Muscle of leg (tissue), 11 donors: ENCODE data around the gene SLC25A10. TPM values are rescaled to one million over a fixed set of nuclear protein-coding genes. Genes with fewer than 3 reads are reported as not detected.

Experiments
- DNase-seq: peaks from one replicate; pipeline ENCODE4 v3.0.0; 2013
- H3K27ac ChIP-seq: one replicate; pipeline ENCODE4 v1.5.1; 2013; ENCODE audit warnings: mild to moderate bottlenecking, low read length, control low read depth
- H3K27me3 ChIP-seq: one replicate; pipeline ENCODE4 v1.6.1; 2013; ENCODE audit warnings: low read length; ENCODE audit not compliant: control insufficient read depth, insufficient read depth
- H3K36me3 ChIP-seq: one replicate; pipeline ENCODE4 v1.6.1; 2013; ENCODE audit warnings: low read length; ENCODE audit not compliant: control insufficient read depth, insufficient read depth
- H3K4me1 ChIP-seq: one replicate; pipeline ENCODE4 v1.6.1; 2013; ENCODE audit warnings: low read length; ENCODE audit not compliant: control insufficient read depth, insufficient read depth
- H3K4me3 ChIP-seq: one replicate; pipeline ENCODE4 v1.5.1; 2013; ENCODE audit warnings: low read length, control low read depth
- H3K9me3 ChIP-seq: replicated peaks from 2 replicates; pipeline ENCODE4 v1.6.1; 2013; ENCODE audit warnings: low read depth, low read length; ENCODE audit not compliant: control insufficient read depth
- WGBS: methylation state at CpG from one replicate; pipeline ENCODE4 v1.1.5; 2013; ENCODE audit warnings: missing lambda C conversion rate; ENCODE audit not compliant: insufficient coverage; 5-methylcytosine and 5-hydroxymethylcytosine counted together
- polyA plus RNA-seq, 8 donors: library from polyadenylated mRNA; unstranded; fragments of 120-200 nt; gene quantifications; one replicate each; pipeline versions ENCODE4 v1.2.1 to v1.2.3, GENCODE V29; 2013; ENCODE audit warnings: inconsistent platforms in 1 of 8, low replicate concordance in 1 of 8; ENCODE audit not compliant: insufficient read length in 8 of 8, insufficient read depth in 1 of 8
- total RNA-seq: library from RNA; stranded (reverse); fragments of 120-200 nt; gene quantifications from one replicate; pipeline ENCODE4 v1.2.4, GENCODE V29; 2013

Gene SLC25A10
- total and polyA plus RNA-seq, 9 donors, result 3.3 to 5.3 (median 4.3) TPM

DNA sequence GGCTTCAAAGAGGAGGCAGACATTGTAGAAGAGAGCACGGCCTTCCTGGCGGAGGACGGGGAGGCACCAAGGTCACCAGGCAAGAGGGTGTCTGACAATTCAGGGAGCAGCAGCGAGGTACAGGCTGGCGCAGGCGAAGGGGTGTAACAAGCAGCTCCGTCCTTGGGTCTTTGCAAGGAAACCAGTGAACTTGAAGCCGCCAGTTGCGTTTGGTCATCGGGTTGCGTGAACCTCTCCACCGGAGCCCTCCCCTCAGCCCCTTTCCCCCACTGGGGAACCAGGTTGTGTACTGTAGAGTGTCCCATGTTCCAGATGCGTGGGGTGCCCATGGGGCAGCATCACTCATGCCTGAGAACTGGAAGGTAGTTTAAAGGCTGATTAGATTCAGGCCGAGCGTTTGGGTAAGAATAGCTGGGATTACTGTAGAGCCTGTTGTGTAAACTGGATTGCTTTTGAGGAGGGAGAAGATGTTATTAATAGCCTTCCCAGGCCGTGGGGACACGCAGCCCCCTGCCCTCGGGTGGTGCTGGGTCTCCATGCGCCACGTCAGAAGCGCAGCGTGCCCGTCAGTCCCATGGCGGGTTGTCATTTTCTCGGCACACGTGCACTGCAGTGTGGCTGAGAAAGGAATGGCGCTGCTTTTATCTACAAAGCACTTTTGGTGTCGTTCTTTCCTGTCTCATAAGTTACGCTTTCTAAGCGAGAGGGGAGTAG is 6.4 kb upstream of the SLC25A10 start:
- Histone ChIP-seq H3K27me3 (peaks cover 10% of the 10 kb centered on the region), H3K27ac (no peak overlapping the region), H3K9me3 (no peaks in the 10 kb centered on the region), H3K36me3 (peaks cover 56% of the 10 kb centered on the region), H3K4me1 (peaks cover 37% of the 10 kb centered on the region), H3K4me3 (no peak overlapping the region)
- WGBS, result 92% methylated on average over 24 of the region's 30 CpGs
- DNase-seq, result no peak

DNA sequence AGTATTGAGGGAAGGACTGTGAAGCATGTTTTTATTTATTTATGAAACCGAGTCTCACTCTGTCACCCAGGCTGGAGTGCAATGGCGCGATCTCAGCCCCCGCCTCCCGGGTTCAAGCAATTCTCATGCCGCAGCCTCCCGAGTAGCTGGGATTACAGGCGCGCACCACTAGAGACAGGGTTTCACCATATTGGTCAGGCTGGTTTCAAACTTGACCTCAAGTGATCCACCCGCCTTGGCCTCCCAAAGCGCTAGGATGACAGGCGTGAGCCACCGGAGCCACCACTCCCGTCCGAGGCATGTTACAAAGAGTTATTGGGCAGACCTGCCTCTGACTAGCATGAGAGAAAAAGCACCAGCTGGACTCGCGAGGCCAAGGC is 5.9 kb upstream of the SLC25A10 start:
- H3K4me1 ChIP-seq, result peaks cover 38% of the 10 kb centered on the region
- H3K36me3 ChIP-seq, result peaks cover 50% of the 10 kb centered on the region
- H3K27me3 ChIP-seq, result peaks cover 15% of the 10 kb centered on the region
- no peak for DNase-seq
- no peak overlapping the region for H3K4me3 ChIP-seq
- WGBS, result 95% methylated on average over 17 of the region's 17 CpGs
- no peaks in the 10 kb centered on the region for H3K9me3 ChIP-seq
- H3K27ac ChIP-seq, result no peak overlapping the region

DNA sequence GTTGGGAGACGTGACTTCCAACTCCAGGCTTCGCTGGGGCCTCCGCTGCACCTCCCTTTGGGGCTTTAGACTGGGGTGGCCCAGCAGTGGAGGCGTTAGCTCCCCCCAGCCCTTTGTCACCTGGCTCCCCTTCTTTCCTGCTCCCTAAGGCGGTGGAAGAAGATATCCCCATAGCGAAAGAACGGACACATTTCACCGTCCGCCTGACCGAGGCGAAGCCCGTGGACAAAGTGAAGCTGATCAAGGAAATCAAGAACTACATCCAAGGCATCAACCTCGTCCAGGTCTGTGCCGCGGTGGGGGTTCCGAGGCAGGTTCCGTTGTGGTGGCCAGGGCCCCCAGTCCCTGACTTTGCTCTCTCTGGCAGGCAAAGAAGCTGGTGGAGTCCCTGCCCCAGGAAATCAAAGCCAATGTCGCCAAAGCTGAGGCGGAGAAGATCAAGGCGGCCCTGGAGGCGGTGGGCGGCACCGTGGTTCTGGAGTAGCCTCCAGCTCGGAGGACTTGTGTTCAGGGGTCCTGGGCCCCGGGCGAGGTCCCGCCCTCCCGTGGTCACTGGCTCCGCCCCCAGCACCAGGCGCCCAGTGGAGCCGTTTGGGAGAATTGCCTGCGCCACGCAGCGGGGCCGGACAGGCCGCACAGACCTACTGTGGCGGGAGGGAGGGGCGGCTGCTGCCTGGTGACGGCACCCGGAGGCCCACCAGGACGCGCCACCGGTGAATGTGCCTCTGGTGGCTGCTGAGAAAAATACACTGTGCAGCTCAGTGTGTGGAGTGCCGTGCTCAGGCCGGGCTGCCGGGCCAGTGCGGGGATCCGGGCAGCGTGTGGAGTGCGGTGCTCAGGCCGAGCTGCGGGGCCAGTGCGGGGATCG is 5.1 kb upstream of the SLC25A10 start:
- DNase-seq, result no peak
- peaks cover 18% of the 10 kb centered on the region for H3K27me3 ChIP-seq
- H3K36me3 ChIP-seq, result peaks cover 42% of the 10 kb centered on the region
- 89% methylated on average over 51 of the region's 54 CpGs for WGBS
- H3K9me3 ChIP-seq, result no peaks in the 10 kb centered on the region
- H3K27ac ChIP-seq, result no peak overlapping the region
- H3K4me3 ChIP-seq, result no peak overlapping the region
- H3K4me1 ChIP-seq, result peaks cover 35% of the 10 kb centered on the region

DNA sequence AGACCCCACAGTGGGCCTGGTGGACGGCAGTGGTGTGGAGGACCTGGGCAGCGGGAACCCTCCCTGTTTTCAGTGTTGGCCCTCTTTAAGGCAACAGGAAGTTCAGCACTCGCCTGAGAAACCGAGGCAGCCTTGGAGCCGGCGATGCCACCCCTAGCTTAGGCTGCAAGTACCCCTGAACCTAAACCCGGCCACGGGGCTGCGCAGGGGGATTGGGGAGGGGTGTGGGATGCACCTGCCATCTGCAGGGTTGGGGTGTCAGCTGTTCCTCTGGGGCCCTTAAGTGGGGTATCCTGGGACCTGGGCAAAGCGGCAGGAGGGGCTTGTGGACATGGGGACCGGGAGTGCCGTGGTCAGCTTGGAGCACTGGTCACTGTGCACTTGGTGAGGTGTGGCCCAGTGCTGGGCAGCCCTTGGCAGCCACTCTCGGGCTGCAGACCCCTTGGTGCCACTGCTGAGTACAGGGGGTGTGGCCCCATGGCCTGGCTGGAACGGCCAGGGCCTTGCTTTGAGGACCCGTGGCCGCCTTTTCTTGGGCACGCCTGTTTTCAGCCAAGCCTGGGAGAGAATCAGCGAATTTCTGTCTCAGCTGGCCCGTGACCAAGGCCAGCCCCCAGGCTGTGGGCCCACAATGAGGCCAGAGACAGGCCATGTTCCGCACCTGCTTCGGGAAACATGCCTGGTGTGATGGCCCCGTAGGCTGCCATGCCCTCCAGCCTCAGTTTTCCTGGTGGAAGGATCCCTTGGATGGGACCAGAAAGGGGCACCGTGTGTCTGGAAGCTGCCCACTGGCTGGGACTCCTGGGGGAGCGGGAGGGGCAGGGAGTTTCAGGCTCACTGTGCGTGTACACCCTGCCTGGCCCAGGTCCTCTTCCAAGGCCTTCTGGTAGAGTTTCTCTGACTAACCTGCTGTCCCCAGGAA is 4.1 kb upstream of the SLC25A10 start:
- H3K27ac ChIP-seq, result no peak overlapping the region
- H3K4me1 ChIP-seq, result peaks cover 33% of the 10 kb centered on the region
- WGBS, result 73% methylated on average over 24 of the region's 25 CpGs
- H3K36me3 ChIP-seq, result peaks cover 41% of the 10 kb centered on the region
- no peaks in the 10 kb centered on the region for H3K9me3 ChIP-seq
- H3K4me3 ChIP-seq, result no peak overlapping the region
- no peak for DNase-seq
- H3K27me3 ChIP-seq, result peaks cover 18% of the 10 kb centered on the region

DNA sequence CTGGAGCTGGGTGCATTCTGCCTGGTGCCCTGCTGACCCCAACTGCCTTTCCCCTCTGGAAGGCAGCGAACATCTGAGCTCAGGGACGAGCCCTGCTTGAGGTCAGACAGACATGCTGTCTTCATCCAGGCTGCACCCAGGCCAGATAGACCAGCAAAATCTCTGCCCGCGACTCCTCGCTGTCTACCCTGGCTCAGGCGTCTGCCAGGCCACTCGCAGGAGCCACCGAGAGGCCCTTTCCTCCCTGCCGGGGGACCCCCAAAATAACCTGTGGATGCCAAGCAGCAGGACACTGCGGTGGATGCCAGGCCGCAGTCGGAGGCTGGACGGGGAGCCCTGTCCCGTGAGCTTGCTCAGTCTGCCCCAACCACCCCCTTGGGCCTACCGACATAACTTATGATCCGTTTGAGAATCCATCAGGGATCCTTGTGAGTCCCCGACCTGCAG is 3.3 kb upstream of the SLC25A10 start:
- H3K36me3 ChIP-seq, result peaks cover 41% of the 10 kb centered on the region
- DNase-seq, result no peak
- peaks cover 41% of the 10 kb centered on the region for H3K4me1 ChIP-seq
- no peaks in the 10 kb centered on the region for H3K9me3 ChIP-seq
- WGBS, result 82% methylated on average over 17 of the region's 17 CpGs
- no peak overlapping the region for H3K4me3 ChIP-seq
- peaks cover 18% of the 10 kb centered on the region for H3K27me3 ChIP-seq
- no peak overlapping the region for H3K27ac ChIP-seq

DNA sequence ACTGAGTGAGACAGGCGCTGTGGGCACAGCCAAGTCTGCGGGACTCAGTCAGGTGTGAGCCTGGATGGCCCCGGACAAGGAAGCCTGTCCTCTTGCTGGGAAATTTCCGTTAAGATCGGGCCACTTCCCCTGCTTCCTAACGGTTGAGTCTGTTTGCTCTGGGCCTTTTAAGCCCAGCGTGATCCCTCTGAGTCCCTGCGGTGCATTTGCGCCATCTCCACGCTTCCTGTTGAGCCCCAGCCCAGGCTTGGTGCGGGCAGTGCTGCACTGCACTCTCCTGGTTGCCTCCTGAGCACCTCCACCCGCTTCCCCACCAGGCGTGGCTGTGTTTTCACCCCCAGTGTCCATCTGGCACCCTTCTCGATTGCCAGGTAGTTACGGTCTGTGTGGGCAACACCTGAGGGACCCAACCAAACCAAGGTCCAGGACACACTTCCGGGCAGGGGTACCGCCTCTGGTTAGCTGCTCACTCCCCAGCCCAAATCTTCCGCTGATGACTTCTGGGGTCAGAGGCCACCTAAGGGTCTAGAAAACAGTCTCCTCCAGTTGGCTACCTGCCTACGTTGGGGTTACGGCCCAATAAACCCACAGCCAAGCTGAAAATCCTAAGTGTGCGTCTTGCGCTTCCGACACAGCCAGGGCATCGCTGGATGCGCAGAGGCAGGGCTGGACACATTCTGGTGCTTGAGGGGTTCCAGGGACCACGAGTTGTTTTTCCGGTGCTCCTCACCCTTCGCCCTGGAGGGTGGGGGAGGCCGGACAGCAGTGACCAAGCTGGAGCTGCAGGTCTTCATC is 1.4 kb upstream of the SLC25A10 start:
- no peak for DNase-seq
- H3K27me3 ChIP-seq, result peaks cover 18% of the 10 kb centered on the region
- WGBS, result 4% methylated on average over 29 of the region's 29 CpGs
- H3K4me3 ChIP-seq, result no peak overlapping the region
- H3K27ac ChIP-seq, result no peak overlapping the region
- peaks cover 38% of the 10 kb centered on the region for H3K4me1 ChIP-seq
- peaks cover 30% of the 10 kb centered on the region for H3K36me3 ChIP-seq
- H3K9me3 ChIP-seq, result no peaks in the 10 kb centered on the region

DNA sequence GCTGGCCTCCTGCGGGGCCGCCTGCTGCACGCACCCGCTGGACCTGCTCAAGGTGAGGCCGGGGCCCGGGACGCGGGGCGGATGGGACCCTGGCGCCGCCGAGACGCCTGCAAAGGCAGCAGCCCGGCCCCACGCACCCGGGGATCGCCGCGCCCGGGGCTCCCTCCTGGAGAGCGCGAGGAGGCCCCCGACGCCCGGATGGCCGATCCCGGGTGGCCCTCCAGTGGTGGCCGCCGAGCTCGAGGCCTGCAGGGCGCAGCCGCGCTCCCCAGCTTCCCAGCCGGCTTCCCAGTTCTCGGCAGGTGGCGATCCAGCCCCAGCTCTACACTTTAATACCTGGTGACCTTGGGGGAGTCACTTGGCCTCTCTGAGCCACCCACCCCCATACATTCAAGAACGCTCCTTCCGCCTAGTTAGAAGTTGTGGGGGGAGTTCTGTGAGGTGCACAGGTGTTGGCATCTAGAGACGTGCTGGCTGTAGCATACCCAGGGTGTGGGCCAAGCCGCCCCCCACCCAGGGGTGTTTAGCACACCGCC is 452 bp downstream of the SLC25A10 start:
- peaks cover 38% of the 10 kb centered on the region for H3K4me1 ChIP-seq
- peaks cover 18% of the 10 kb centered on the region for H3K27me3 ChIP-seq
- H3K27ac ChIP-seq, result no peak overlapping the region
- 3% methylated on average over 30 of the region's 41 CpGs for WGBS
- no peak for DNase-seq
- peaks cover 12% of the 10 kb centered on the region for H3K36me3 ChIP-seq
- peak overlapping the region; percentile 46 for H3K4me3 ChIP-seq
- no peaks in the 10 kb centered on the region for H3K9me3 ChIP-seq

DNA sequence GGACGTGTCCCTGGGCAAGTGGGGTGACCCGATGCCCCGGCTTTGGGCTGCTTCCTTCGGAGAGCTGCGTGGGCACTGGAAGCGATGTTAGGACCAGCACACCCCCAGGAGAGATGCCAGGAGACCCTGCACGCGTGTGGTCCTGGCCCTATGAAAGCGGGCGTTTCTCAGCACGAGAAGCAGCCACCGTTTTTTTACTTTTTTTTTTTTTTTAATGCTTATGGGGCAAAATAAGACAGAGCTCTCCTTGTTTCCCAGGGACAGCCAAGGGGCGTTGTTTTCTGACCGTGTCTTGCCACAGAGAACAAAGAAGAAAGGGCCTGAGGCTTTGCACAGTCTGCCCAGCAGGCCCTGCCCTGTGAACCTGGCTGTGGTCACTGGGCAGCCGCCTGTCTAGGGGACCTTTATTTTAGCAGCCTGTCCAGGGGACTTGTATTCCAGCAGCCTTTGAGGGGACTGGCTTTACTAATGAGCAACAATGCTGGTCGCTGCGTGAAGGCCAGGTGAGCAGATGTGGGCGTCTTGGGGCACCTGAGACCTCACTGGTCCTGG is 996 bp downstream of the SLC25A10 start:
- 31% methylated on average over 18 of the region's 18 CpGs for WGBS
- H3K27ac ChIP-seq, result no peak overlapping the region
- no peaks in the 10 kb centered on the region for H3K9me3 ChIP-seq
- peak overlapping the region; percentile 46 for H3K4me3 ChIP-seq
- DNase-seq, result no peak
- H3K27me3 ChIP-seq, result peaks cover 18% of the 10 kb centered on the region
- peaks cover 9% of the 10 kb centered on the region for H3K36me3 ChIP-seq
- H3K4me1 ChIP-seq, result peaks cover 33% of the 10 kb centered on the region
